Spleen (tissue), 7 donors: ENCODE measurements around the gene KCNJ4.

Experiments used
- CTCF ChIP-seq, 11 experiments: fragments of 200-600 bp in 7 of 11; fragments of 450-650 bp in 4 of 11; sonication (generic) in 4 of 11; IDR thresholded peaks in 8 of 11; conservative IDR thresholded peaks in 3 of 11; 1 replicate in 7 of 11; 2 replicates in 4 of 11; pipeline versions ENCODE4 v1.4.0 to v1.8.0; 2016 to 2021; ENCODE audit warnings: antibody characterized with exemption in 11 of 11, inconsistent platforms in 4 of 11, mild to moderate bottlenecking in 1 of 11
- POLR2A ChIP-seq, 3 donors: fragments of 450-650 bp; IDR thresholded peaks; one replicate each; pipeline ENCODE4 v1.5.1; 2017; ENCODE audit warnings: antibody characterized with exemption in 3 of 3, mild to moderate bottlenecking in 1 of 3
- donor health status: DM: no; HTN: no; CAD: no; lungs with moderate emphysema.
- donor health status: DM: no; HTN: no; CAD: no.
- donor health status: DM: no; HTN: no; CAD: no.

DNA sequence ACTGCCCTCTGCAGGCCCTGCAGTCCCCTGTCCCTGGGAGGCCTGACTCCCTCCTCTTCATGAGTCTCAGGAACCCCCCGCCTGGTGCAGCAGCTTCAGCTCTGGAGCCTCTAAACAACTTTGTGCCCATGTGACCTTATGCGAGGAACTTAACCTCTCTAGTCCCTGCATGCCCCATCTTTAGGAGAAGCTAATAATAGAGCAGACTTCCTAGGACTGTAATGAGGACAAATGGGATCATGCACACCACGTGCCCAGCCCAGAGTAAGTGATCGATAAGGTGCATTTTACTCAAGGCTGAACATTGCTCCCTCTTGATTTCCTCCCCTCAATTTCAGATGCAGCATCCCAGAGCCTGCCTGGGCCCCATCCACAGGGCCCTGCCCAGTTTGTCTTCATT, 19.0 kb downstream of the KCNJ4 start:
- no peak for TF ChIP-seq CTCF (IDR thresholded peaks at IDR 0.05 in 8 of 11, conservative IDR thresholded peaks at IDR 0.05 in 3 of 11)
- no peak for TF ChIP-seq POLR2A (IDR thresholded peaks at IDR 0.05)
